Measurements from ENCODE around the gene GRID2. TPM values are rescaled to one million over a fixed set of nuclear protein-coding genes. Genes with fewer than 3 reads are reported as not detected.

The GRID2 gene
- total and polyA plus RNA-seq, 2 of the 4 experiments (the other 2 are of a cell fraction): under 0.01 TPM; not detected in 1

DNA sequence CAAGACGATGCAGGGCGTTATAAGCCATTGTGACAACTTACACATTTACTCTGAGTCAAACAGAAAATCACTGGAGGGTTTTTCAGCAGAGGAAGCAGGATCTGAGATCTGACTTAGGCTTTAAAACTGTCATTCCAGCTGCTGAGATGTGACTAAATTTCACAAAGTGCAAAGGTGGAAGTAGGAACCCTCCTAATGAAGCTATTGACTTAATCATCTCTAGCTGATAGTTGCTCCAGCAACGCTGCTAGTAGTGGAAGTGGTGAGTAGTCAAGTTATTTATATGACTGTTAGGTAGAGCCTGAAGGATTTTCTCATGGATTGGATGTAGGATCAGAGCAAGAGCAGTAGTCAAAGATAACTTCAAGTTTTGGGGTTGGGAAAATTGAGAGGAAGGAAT is 218.6 kb downstream of the GRID2 start:
- no peak overlapping the region for H2AK9ac ChIP-seq (replicated peaks; ENCODE audit: low read depth, low read length, poor library complexity)
- POLR2A ChIA-PET (ENCODE audit: unreplicated experiment): no interaction called here
- H2BK20ac ChIP-seq (ENCODE audit: low read depth, low read length): no peak overlapping the region
- no peak overlapping the region for H3K56ac ChIP-seq (ENCODE audit: extremely low read depth, insufficient read depth, low read length)
- no peak overlapping the region for H3K4me2 ChIP-seq (ENCODE audit: low read depth, low read length)
- H3K4me1 ChIP-seq (ENCODE audit: control insufficient read depth, insufficient read depth, low read length): no peaks in the 10 kb centered on the region
- dilution Hi-C loops (cut with HindIII; ENCODE audit: low sequenced_read_pairs, unreplicated experiment): no loop called here
- DNase-seq: no peak
- BruUV-seq (replicated peaks): no TSS peak
- H3K79me1 ChIP-seq (ENCODE audit: low read depth in 1 of 2, low read length in 2 of 2): no peaks in the 10 kb centered on the region
- H3K4me3 ChIP-seq (ENCODE audit: insufficient read depth, low read depth, low read length): no peak overlapping the region
- no peak overlapping the region for H3K9ac ChIP-seq (ENCODE audit: low read depth, low read length)
- no peak overlapping the region for H3K4ac ChIP-seq (ENCODE audit: low read depth, low read length)
- no peaks in the 10 kb centered on the region for H3K36me3 ChIP-seq (ENCODE audit: control insufficient read depth, insufficient read depth, low read length)
- no peak overlapping the region for H2BK5ac ChIP-seq (ENCODE audit: low read depth, low read length, poor library complexity, severe bottlenecking)
- CTCF ChIA-PET: no interaction called here
- no peaks in the 10 kb centered on the region for H4K20me1 ChIP-seq (ENCODE audit: insufficient read depth, low read length)
- no peak overlapping the region for H3K23ac ChIP-seq (ENCODE audit: low read depth, low read length)
- H3K14ac ChIP-seq (replicated peaks; ENCODE audit: low read depth, low read length): no peak overlapping the region
- H4K5ac ChIP-seq (ENCODE audit: low read depth, low read length): no peak overlapping the region
- intact Hi-C loops (cut with micrococcal nuclease): no loop called here
- H3K27me3 ChIP-seq (ENCODE audit: control insufficient read depth, insufficient read depth, low read length): no peaks in the 10 kb centered on the region
- H2AK5ac ChIP-seq (ENCODE audit: low read depth, low read length): no peak overlapping the region
- H4K8ac ChIP-seq (ENCODE audit: low read depth in 2 of 2, low read length in 2 of 2): no peak overlapping the region
- H2BK15ac ChIP-seq (ENCODE audit: low read depth, low read length): no peak overlapping the region
- H4K91ac ChIP-seq (ENCODE audit: insufficient read depth, low read depth, low read length): no peak overlapping the region
- H3K27ac ChIP-seq (ENCODE audit: insufficient read depth, low read length): no peak overlapping the region
- no CpG with 5 or more reads among the region's 3 CpGs for WGBS, 2 experiments (ENCODE audit: extremely low coverage in 2 of 2, insufficient read length in 1 of 2)
- ATAC-seq (ENCODE audit: low read depth): no peak
- TF ChIP-seq RFX5 (IDR thresholded peaks at IDR 0.05; ENCODE audit: low read depth, low read length): no peak
- no peak for TF ChIP-seq POLR2A (IDR thresholded peaks at IDR 0.05; ENCODE audit: low read depth, low read length)
- TF ChIP-seq RAD21 (IDR thresholded peaks at IDR 0.05; ENCODE audit: low read length): no peak
- no peak for TF ChIP-seq RCOR1 (IDR thresholded peaks at IDR 0.05; ENCODE audit: insufficient replicate concordance, low read length)
- no peak for TF ChIP-seq BHLHE40 (IDR thresholded peaks at IDR 0.05; ENCODE audit: low read depth, low read length)
- TF ChIP-seq, protein P1, sequence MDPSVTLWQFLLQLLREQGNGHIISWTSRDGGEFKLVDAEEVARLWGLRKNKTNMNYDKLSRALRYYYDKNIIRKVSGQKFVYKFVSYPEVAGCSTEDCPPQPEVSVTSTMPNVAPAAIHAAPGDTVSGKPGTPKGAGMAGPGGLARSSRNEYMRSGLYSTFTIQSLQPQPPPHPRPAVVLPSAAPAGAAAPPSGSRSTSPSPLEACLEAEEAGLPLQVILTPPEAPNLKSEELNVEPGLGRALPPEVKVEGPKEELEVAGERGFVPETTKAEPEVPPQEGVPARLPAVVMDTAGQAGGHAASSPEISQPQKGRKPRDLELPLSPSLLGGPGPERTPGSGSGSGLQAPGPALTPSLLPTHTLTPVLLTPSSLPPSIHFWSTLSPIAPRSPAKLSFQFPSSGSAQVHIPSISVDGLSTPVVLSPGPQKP (IDR thresholded peaks at IDR 0.05; ENCODE audit: borderline replicate concordance, low read depth, low read length): no peak
- no peak for TF ChIP-seq CEBPB (IDR thresholded peaks at IDR 0.05; ENCODE audit: low read depth, low read length)
- TF ChIP-seq FOS (IDR thresholded peaks at IDR 0.05; ENCODE audit: low read depth, low read length): no peak
- no peak for TF ChIP-seq MAZ (IDR thresholded peaks at IDR 0.05; ENCODE audit: borderline replicate concordance, low read depth, low read length)
- TF ChIP-seq, protein P2, sequence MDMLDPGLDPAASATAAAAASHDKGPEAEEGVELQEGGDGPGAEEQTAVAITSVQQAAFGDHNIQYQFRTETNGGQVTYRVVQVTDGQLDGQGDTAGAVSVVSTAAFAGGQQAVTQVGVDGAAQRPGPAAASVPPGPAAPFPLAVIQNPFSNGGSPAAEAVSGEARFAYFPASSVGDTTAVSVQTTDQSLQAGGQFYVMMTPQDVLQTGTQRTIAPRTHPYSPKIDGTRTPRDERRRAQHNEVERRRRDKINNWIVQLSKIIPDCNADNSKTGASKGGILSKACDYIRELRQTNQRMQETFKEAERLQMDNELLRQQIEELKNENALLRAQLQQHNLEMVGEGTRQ (IDR thresholded peaks at IDR 0.05; ENCODE audit: low read depth, low read length): no peak
- TF ChIP-seq NFE2L2 (IDR thresholded peaks at IDR 0.05; ENCODE audit: low read depth, low read length): no peak
- TF ChIP-seq MXI1 (IDR thresholded peaks at IDR 0.05; ENCODE audit: borderline replicate concordance, low read depth, low read length): no peak
- H3K9me1 ChIP-seq (ENCODE audit: insufficient read depth, low read length): no peaks in the 10 kb centered on the region
- no peak overlapping the region for H2BK120ac ChIP-seq (ENCODE audit: low read depth, low read length)
- no peaks in the 10 kb centered on the region for H3K9me3 ChIP-seq (ENCODE audit: control insufficient read depth, insufficient read depth, low read length)
- in situ Hi-C loops (cut with MboI; ENCODE audit: low sequenced_read_pairs): no loop called here
- H3K18ac ChIP-seq (ENCODE audit: low read depth, low read length): no peak overlapping the region
- no peak overlapping the region for H2AFZ ChIP-seq (replicated peaks; ENCODE audit: low read length, poor library complexity)
